Measurements from ENCODE around the gene FXYD2.

FXYD2 gene

DNA sequence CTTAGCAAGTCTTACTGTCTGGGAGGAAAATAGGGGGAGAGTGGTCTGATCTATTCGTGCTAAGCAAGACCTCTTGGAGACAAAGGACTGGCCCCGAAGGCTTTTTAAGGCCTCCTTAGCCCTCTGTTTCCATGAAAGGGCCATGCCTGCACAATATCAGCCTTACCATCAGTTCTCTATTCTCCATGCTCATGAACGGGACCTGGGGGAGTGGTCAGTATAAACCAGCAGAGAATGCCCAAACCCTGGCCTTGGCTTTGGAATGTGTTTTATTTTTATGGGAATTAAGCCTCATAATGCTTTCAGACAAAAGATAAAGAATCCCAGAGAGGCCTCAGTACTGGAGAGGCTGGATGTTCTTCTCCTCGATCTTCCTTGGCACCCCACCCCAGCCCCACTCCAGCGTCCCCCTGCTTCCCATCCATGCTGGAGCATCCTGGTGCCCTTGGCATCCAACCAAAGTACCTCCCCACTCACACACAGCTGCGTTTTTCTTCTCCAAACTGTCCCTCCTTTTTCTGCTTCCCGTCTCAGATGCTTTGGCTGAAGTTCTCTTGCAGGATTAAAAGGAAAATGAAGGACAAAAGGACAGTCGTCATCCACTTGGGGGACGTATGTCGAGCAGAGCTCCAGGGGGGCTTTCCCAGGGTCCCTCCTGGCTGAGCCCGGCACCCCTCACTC lies 33.3 kb upstream of the FXYD2 start:
- DNase-seq, result no peak

DNA sequence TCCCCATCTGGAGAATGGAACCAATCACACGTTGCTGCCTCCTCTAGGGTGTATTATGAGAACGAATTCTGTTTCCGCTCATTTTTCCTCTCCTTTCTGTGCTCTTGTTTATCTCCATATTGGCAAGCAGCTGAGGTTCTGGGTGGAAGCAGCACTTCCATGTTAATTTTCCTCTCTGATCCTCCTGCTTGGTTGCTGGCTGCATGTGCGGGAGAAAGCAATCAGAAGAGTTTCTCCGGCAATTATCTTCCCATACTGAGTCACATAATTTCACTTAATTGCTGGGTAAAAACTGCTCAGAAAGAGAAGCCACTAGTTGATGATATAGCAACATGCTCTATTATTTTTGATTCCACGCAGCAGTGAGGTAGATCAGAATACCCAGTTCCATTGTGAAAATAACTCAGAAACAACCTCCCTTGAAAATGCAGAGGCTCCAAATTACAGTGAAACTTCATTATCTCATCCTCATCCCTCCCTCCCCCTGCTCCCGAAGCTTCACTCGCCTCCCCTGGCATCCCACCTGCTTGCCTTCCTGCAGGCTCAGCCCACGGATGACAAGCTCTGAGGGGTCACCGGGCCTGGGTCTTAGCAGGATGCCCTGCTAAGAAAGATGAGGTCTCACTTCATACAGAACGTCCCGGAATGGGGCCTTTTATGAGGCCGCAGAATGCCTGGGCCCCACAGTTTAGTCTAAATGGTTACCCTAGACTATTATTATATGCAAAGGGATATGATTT lies 31.5 kb upstream of the FXYD2 start:
- no peak for DNase-seq

DNA sequence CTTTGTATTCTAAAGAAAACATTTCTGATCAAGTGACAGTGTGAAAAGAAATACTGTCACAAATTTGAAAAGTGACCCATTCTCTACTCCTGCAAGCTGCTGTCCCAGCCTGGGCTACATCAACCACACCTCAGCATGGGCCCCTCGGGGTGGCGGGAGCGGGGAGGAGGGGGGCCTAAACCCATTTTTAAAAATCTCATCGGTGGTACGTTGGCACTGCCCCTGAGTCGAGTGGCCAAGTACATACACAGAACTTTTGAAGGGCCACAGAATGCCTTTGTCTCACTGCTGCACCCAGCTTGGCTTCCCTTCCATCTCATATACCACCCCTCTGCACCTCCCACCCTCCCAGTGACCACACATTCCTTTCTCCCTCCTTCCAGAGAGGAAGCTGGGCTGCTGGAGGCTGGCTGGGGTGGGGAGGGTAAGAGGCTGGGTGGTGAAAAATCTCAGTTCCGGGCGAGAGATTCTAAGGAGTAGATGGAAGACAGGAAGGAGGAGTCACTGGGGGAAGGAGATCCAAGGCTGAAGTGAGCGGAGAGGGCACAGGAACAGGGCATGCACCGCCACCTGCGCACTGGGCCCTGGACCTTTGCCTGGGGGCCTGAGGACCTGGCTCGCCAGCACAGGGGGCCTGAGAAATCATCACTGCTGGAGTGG lies 30.8 kb upstream of the FXYD2 start:
- no peak for DNase-seq

DNA sequence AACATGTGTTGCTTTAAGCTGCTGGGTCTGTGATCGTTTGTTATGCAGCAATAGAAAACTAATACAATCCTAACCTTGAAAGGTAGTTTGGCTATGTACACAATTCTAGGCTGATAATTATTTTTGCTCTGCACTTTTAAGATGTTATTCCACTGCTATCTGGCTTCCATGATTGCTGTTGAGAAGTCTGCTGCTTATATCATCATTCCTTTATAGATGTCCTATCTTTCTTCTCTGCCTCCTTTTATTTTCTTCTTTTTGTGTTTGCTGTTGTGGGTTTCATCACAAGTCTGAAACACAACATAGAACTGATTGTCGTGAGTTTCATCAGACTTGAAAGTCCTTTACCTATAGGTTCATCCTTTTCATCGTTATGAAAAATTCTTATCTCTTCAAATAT lies 27.8 kb upstream of the FXYD2 start:
- DNase-seq, result no peak

DNA sequence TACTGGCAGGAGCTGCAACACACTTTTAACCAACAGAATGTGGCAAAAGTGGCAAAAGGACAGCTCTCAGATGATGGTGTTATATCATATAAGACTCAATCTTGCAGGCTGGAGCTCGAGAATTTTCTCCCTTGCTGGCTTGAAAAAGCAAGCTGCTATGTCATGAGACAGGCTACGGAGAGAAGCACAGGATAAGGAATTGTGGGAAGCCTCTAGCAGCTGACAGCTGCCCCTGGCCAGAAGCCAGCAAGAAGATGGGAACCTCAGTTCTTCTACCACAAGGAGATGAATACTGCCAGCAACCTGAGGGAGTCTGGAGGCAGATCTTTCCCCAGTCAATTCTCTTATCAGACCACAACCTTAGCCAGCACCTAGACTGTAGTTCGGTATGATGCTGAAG lies 27.3 kb upstream of the FXYD2 start:
- no peak for DNase-seq

DNA sequence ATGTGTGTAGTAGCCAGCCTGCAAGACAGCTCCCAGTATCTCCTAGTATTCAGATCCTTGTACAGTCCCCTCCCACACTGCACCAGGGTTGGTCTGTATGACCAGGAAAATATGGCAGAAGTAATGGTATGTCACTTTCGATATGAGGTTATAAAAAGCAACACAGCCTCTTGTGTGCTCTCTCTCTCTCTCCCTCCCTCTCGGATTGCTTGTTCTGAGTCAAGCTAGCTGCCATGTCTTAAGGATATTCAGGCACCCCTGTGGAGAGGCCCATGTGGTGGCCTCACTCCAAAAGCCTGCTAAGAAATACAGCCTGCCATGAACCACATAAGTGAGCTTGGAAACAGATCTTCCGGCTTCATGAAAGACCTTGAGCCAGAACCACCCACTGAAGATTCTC lies 26.6 kb upstream of the FXYD2 start:
- no peak for DNase-seq

DNA sequence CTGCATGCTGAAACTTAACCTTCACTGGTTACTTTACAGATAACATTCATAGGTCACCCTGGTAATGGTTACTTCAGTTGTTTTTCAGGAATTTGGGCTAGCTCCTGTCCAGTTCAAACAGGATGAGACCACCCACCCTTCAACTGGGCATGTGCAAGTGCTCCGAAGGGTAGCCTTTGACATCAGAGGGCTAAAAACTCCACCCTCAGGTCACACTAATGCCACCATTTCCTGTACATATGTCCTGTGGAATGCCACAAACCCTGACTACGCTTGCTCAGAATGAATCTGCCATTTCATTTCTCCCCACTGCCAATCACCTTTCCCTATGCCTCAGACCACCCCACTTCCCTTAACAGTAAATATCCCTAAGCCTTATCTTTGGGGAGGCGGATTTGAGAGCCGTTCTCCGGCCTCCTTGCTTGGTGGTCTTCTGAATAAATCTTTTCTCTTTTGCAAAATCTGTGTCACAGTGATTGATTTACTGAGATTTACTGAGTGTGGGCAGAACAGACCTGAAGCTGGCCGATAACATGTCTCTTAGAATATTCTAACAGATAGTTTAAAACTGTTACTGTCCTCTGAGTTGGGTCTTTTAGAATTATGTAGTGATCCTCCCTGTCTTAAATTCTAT lies 25.4 kb upstream of the FXYD2 start:
- peak; percentile 8 for DNase-seq

DNA sequence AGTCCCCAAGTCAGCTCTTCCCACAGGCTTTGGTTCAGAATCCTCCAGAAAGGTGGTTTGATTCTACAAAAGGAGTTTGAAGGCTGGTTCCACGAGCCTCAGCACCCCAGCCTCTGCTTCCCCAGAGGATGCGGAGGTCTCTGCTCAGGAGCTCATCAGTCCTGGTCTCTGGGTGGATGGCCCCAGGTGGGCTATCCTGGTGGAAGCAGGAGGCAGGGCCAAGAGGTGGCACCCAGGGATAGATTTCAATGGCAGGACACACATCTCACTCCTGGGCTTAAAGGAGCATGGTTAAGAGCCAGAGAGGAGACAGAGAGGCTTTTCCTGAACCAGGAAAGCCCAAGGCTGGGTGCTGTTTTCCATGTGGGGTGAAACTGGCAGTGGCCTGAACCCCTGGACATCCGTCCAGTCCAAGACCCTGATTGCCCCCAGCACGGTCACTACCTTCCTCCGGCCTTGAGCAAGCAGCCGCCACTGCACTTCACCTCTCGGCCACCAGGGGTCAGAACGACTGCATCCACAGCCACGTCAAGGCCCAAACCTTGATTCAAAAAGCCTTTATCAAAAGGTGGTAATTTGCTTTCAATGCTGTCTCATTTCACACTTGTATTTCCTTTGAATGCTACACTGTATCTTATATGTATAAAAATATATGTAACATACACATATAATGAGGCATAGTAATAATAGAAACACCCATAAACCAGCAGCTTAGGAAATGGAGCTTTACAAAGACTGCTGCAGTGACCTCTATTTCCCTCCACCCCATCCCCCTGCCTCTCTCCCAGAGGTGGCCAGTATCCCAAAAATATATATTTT lies 19.3 kb upstream of the FXYD2 start:
- peak; percentile 81 for DNase-seq

DNA sequence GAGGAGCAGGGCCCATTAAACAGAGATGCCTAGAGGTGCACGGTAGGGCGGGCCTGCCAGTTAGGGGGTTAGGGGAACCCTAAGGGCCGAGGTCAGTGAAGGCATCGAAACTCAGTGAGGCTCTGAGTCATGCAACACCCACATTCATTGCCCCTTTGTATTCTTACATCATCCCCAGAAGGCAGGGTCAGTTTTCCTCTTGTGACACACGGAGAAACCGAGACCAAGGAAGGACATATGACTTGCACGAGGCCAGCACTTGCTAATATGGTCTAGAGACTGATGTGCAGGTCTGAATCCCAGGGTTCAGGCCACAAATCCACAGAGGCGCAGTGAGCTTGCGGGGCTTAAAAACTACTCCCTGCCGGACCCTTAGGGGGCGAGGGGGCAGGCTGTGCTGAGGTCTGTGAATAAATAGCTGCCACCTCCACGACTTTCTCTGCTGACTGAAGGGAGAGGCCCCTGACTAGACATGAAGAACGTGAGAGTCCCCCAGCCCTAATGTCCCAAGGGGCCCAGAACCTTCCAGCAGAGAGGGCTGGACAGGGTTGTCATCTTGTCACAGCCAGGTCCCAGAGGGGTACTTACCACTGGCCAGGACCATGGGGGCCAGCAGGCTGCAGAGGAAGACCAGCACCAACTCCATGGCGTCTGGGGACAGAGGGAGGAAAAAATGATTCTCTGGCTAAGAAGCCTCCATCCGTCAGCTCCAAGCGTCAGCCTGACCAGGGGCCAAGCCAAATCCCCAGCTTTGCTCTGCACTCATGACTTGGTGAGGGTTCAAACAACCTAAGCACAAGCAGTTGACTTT lies 17.8 kb upstream of the FXYD2 start:
- no peak for DNase-seq

DNA sequence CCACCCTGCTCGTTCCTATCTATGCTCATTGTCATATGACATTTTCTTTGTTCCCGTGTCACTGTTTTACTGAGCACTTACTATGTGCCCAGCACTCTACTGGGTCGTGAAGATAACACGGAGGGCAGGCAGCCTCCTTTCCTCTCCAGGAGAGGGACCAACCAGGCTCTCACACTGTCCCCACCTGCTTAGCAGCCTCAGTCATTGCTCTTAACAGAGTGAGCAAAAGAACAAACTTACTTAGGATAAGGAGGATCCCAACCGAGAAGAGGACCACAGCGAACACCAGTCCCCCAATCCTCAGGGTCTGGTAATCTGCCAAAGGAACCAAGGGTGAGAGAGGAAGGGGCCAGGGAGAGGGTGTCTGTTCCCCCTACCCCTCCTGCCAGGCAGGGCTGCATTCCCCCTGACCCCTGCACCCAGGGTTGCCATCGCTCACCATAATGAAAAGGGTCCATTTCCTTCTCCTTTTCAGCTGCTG lies 17.0 kb upstream of the FXYD2 start:
- DNase-seq, result no peak

DNA sequence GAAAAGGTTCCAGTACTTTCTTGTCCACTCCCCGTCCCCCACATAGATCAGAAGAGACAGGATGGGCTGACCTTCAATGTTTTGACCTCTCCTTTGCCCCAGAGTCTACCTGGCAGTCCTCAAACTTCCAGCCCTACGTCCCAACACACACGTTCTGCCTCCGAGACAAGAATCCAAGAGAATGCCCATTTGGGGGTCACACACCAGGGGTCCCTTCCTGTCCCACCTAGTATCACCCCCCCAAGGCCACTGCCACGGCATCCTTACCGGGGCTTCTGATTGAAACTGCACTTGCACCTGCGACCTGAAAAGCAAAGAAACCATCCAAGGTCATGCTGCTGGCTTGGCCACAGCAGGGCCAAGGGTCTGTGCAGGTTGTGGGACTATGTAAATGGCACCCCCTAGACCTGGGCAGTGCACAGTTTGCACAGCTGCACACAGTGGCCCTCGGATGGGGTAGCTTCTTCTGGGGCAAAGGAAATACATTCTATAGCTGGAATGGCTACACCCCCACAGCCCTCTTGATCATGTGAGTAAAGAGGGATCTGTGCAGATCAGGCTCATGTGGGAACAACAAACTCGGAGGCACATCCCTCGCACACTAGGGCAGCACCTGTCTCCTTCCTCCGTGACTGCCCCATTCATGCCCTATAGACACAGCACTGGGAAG lies 16.5 kb upstream of the FXYD2 start:
- DNase-seq, result no peak

DNA sequence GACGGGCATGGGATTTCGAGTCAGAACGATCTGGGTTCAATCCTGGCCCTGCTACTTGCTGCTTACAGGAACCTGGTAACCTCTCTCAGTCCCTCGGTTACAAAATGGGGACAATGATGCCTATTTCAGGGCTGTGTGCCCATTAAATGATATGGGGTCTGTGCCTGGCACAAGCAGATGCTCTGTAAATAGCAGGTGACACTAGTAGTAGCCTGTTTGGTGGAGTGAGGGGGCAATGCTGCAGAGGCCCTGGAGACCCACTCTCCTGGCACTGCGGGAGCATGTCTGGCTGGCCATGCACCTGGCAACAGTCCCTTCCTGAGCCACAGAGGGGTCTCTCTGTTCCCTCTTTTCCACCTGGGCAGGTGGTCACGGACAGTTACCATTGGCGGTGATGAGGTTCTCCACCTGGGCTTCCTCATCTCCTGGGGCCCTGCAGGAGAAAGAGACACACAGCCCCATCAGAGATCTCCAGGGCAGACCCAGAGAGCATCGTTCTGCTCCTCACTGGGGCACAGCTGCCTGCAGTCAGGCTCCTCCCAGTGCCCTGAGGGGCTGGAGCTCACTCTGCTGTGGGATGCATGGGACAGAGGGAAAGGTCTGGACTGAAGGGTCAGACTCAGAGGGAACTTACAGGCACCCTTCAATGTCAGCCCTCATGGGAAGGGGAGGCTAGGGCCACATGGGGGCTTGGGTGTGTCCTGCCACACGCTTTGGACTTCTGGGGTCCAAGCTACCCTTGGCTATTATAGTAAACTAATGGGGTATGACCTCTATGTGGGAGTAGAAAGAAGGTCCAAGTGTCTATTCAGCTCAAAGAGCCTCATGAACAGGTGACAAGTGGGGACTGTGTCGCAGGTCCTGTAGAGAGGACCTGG lies 15.6 kb upstream of the FXYD2 start:
- no peak for DNase-seq

DNA sequence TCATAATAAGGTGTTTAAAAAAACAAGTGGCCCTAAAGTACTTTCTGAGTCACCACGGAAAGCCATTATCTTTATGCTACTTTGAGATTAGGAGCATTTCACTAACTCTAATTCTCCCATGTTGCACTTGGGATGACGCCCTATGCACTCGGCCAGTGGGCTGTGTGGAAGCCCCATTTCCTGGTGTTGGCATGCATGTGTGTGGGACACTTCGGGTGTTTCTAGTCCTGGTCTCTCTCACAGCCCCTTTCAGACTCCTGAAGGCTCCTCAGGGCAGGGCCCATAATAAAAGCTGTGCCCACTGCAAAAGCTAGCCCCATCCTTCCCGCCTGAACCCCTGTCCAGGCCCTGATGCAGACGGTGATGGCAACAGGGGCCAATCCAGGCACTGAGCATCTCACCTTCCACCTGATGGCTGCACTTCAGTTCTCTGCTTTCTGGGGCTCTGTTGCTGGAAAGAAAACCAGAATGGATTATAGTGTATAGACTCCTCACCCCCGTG lies 14.9 kb upstream of the FXYD2 start:
- DNase-seq, result no peak

DNA sequence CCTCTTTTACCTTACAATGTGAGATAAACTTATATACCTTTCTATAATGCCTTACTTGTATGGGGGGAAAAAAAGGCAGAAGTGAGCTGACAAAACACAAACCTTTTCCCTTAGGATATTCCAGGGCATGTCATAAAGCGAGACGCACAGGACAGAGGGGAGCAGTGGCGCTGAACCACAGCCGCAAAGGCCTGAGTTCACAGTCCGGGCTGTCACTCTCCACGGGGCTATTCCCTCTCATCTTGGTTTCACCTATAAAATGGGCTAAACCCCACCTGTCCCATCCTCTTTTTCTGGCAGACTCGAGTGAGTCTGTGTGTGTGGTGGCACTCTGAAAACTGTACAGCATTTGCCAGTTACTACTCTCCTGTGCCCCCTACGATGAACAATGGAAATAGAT lies 14.4 kb upstream of the FXYD2 start:
- no peak for DNase-seq

DNA sequence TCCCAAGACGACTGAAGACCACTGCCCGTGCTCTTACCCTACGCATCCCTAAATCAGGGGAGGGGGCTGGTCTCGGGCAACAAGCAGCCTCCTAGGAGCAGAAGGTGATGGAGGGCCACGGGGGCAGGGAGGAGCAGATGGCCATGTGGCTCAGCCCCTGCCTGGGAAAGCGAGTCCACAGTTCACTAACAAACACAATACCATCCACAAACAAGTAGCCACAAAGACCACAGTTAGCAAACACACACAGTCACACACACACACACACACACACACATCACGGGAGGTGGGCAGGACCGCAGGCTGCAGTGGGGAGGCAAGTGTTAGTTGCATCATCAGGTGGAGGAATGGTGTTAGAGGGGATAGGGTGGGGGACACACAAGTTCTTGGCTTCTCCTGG lies 13.2 kb upstream of the FXYD2 start:
- no peak for DNase-seq

DNA sequence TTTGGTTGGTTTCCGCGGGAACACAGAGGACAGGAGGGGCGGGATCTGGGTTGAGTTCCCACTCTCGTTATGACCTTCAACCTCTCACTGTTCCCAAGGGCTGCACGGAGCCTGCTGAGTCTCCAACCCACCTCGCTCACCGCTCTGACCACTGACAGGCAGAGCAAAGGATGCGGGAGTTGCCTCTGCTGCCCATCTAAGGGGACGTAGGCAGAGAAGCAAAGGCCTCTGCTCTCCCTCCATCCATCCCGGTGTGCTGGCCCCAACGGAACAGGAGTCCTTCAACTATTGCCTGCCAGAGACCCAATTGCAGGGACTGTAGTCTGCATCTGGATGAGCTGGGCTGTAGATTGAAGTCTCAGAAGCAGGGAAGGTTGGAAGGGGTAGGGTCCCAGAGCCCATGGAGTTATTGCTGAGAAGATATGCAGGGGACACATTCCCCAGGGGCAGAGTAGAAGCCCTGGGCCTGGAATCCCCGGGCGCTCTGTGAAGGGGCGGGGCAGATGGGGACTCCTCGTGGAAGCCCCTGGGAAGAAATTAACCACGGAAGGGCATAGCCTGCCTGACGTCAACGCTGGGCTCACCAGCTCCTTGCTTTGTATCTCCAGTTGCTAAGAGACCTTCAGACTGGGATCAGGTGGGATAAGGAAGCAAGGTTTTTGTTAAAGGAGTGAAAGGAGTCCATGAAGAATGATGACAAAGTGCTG lies 12.7 kb upstream of the FXYD2 start:
- no peak for DNase-seq

DNA sequence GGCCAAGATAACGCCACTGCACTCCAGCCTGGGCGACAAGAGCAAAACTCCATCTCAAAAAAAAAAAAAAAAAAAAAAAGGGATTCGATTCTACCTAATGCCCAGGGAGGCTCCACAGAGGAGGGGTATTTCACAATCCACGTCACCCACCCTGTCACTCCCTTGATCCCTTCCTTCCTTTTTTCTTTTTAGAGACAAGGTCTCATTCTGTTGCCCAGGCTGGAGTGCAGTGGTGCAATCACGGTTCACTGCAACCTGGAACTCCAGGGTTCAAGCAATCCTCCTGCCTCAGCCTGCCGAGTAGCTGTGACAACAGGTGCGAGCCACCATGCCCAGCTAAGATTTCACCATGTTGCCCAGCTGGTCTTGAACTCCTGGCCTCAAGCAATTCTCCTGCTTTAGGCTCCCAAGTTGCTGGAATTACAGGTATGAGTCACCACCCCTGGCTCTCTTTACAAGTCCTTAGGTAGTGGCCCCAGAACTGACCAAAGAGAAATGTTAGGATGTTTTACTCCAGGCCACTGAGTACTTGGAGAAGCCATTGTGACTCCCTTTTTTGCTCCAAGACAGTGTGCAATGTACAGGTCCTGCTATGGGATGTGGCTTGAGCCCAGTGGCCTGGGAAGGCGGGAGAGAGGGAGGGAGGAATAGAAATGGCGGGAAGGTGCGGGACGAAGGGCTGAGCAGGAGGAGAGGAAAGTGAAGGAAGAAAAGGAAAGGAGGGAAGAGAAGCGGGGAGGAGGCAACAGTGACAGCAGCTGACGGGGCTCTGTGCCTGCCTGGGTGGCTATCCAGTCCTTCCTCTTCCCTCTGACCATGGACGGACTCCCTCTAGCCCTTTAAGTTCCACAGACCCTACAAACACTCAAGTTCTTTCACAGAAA lies 11.8 kb upstream of the FXYD2 start:
- DNase-seq, result no peak

DNA sequence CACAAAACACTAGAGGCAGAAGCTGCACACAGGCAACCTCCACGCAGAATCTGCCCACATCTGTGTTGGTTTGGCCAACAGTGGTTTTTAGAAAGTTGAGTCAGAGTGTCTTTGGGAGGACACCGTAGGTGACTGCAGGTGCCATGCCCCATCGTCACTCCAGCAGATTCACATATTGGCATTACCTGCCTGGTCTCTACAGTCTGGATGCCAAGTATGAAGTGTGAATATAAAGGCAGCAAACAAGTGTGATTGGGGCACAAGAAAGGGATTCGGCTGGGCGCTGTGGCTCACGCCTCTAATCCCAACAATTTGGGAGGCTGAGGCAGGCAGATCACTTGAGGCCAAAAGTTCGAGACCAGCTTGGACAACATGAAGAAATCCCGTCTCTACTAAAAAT lies 11.0 kb upstream of the FXYD2 start:
- no peak for DNase-seq

Data from CD4-positive, alpha-beta T cell treated with Interleukin-21 for 1 hour (primary cell).